Nephron (organoid): ENCODE data around the gene VENTX.

Experiments
- H3K27ac Mint-ChIP-seq, 3 experiments: 2 replicates each; pipeline ENCODE4 v1.8.0; 2020; ENCODE audit warnings: mixed read lengths in 3 of 3, mild to moderate bottlenecking in 2 of 3, moderate library complexity in 1 of 3
- H3K27me3 Mint-ChIP-seq: 2 replicates; pipeline ENCODE4 v1.8.0; 2021; ENCODE audit warnings: low read depth, mild to moderate bottlenecking, moderate library complexity, mixed read lengths
- H3K36me3 Mint-ChIP-seq: 2 replicates; pipeline ENCODE4 v1.8.0; 2020; ENCODE audit warnings: low read depth, mixed read lengths
- H3K4me1 Mint-ChIP-seq: 2 replicates; pipeline ENCODE4 v1.8.0; 2020; ENCODE audit warnings: mixed read lengths
- H3K4me3 Mint-ChIP-seq, 3 experiments: 2 replicates each; pipeline ENCODE4 v1.8.0; 2020; ENCODE audit warnings: mild to moderate bottlenecking in 3 of 3, mixed read lengths in 3 of 3, moderate library complexity in 2 of 3
- H3K9me3 Mint-ChIP-seq: 2 replicates; pipeline ENCODE4 v1.8.0; 2020; ENCODE audit warnings: mixed read lengths
- TF ChIP-seq, protein P1 (sequence below), 3 experiments: fragments of 200-600 bp; sonication (generic); IDR thresholded peaks; one replicate each; pipeline ENCODE4 v1.5.0; 2021; ENCODE audit warnings: antibody characterized with exemption in 3 of 3; ENCODE audit not compliant: unreplicated experiment in 3 of 3

Gene VENTX

DNA sequence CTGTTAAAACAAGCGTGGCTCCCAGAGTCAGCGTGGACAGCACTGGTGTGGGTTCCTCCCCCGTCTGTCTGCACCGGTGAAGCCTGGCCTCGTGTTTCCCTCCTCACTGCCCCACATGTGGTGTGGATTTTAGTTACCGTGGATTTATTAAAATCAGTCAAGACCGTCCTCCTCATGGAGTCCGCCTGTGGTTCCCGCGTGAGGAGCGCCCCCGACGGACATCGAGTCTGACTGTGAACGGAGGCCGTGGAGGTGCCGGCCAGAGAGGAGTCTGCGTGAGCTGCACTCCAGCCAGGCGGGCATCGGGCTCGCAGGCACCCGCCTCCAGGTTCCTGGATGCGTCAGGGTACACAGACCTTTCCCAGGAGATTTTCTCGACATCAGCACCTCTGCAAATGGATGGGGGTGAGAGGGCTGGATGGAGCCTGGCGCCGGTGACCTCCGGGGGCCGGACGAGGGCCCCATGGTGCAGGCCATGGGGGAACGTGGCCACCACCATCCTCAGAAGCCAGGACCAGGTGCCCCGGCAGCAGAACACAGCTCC is 33.9 kb upstream of the VENTX start:
- Mint-ChIP-seq H3K36me3 (peaks cover 3% of the 10 kb centered on the region), H3K27me3 (no peaks in the 10 kb centered on the region), H3K27ac (no peak overlapping the region), H3K4me3 (no peak overlapping the region), H3K9me3 (no peaks in the 10 kb centered on the region), H3K4me1 (no peaks in the 10 kb centered on the region)
- TF ChIP-seq, protein P1, sequence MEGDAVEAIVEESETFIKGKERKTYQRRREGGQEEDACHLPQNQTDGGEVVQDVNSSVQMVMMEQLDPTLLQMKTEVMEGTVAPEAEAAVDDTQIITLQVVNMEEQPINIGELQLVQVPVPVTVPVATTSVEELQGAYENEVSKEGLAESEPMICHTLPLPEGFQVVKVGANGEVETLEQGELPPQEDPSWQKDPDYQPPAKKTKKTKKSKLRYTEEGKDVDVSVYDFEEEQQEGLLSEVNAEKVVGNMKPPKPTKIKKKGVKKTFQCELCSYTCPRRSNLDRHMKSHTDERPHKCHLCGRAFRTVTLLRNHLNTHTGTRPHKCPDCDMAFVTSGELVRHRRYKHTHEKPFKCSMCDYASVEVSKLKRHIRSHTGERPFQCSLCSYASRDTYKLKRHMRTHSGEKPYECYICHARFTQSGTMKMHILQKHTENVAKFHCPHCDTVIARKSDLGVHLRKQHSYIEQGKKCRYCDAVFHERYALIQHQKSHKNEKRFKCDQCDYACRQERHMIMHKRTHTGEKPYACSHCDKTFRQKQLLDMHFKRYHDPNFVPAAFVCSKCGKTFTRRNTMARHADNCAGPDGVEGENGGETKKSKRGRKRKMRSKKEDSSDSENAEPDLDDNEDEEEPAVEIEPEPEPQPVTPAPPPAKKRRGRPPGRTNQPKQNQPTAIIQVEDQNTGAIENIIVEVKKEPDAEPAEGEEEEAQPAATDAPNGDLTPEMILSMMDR (IDR thresholded peaks at IDR 0.05; ENCODE audit: unreplicated experiment in 3 of 3), result no peak

DNA sequence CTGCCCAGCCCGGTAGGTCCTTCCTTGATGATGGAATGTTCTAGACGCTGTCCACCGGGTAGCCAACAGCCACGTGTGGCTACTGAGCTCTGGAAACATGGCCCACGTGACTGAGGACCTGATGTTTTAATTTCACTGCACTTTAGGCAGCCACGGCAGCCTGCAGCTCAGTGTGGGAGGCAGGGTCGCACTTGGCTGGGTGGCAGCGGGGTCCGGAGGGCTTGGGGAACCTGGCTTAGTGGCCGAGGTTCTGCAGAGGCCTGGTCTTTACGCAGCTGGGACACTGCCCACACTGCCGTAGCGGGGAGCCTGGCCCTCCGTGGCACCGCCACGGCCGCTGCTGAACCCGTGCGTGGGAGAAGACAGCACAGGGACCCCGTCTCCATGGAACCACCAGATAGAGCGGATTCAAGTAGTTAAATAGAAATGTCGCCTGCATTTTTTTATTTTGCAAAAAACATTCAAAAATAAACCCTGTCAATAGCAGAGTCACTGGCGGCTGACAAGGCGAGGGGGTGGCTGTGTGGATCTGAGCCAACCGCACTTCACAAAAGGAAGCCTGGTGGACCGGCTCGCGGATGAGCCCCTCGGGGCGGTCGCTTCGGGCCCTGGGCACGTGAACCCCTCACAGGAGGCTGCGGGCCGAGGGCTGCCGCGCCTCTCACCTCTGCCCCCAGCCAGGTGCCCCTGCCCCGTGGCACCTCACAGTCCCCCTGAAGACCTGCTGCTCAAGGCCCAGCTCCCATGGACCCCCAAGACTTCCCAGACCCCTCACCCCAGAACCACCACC is 33.2 kb upstream of the VENTX start:
- Mint-ChIP-seq H3K27ac (no peak overlapping the region), H3K36me3 (peaks cover 3% of the 10 kb centered on the region), H3K4me3 (no peak overlapping the region), H3K27me3 (no peaks in the 10 kb centered on the region), H3K4me1 (no peaks in the 10 kb centered on the region), H3K9me3 (no peaks in the 10 kb centered on the region)
- TF ChIP-seq, protein P1 (IDR thresholded peaks at IDR 0.05; ENCODE audit: unreplicated experiment in 3 of 3), result no peak

DNA sequence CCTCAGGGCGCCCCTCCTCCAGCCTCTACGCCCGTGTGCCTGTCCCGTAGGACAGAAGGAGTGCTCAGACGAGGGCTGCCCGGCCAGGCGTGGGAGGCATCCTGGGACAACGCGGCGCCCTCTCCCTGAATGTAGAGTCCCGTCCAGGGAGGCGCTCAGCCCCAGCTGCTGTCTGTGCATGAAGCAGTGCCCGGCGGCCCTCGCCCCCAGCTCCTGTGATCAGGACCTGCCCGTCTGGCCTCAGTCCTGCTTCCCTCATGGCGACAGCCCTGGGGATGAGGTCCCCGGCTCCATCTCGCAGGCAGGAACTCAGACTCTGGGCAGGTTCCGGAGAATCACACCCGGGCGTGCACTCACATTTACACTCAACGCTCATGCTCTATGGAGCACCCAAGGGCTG is 32.5 kb upstream of the VENTX start:
- no peak overlapping the region for H3K4me3 Mint-ChIP-seq
- H3K9me3 Mint-ChIP-seq, result no peaks in the 10 kb centered on the region
- H3K27me3 Mint-ChIP-seq, result no peaks in the 10 kb centered on the region
- H3K36me3 Mint-ChIP-seq, result peaks cover 3% of the 10 kb centered on the region
- no peaks in the 10 kb centered on the region for H3K4me1 Mint-ChIP-seq
- no peak overlapping the region for H3K27ac Mint-ChIP-seq
- TF ChIP-seq, protein P1 (IDR thresholded peaks at IDR 0.05; ENCODE audit: unreplicated experiment in 3 of 3), result no peak

- no peaks in the 10 kb centered on the region for H3K4me1 Mint-ChIP-seq
- H3K36me3 Mint-ChIP-seq, result peaks cover 3% of the 10 kb centered on the region
- H3K27ac Mint-ChIP-seq, result no peak overlapping the region
- no peaks in the 10 kb centered on the region for H3K9me3 Mint-ChIP-seq
- H3K27me3 Mint-ChIP-seq, result no peaks in the 10 kb centered on the region
- TF ChIP-seq, protein P1 (IDR thresholded peaks at IDR 0.05; ENCODE audit: unreplicated experiment in 3 of 3), result no peak
- no peak overlapping the region for H3K4me3 Mint-ChIP-seq
Measured at GRCh38 chr10:133206356-133207040, 31.2 kb upstream of the VENTX start.

DNA sequence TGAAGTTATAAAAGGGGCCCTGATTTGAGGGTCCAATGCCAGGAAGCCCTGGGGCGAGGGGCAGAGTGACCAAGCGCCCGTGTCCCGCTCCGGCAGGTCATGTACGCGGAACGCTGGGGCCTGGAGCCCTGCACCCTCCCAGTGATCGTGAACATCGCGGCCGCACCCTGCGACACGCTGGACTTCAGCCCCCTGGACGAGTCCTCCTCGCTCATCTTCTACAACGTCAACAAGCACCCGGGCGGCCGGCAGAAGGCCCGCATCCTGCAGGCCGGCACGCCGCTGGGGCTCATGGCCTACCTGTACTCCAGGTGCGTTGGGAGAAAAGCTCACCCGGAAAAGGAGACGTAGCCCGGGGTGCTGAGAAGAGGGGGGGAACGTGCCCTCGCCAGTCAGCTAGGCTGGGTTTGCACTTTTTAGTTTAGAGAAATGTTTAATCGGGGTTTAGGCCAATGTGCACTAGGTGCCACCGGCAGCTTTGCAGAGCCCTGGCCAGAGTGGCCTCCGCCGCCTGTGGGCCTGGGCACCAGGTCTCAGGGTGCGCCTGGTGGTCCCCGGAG is 30.5 kb upstream of the VENTX start:
- Mint-ChIP-seq H3K27ac (no peak overlapping the region), H3K4me3 (no peak overlapping the region), H3K36me3 (peaks cover 5% of the 10 kb centered on the region), H3K9me3 (no peaks in the 10 kb centered on the region), H3K27me3 (no peaks in the 10 kb centered on the region), H3K4me1 (no peaks in the 10 kb centered on the region)
- TF ChIP-seq, protein P1 (IDR thresholded peaks at IDR 0.05; ENCODE audit: unreplicated experiment in 3 of 3), result no peak
